NCI-H526 treated with DMSO at 0.1 percent for 48 hours (cell line): Measurements from ENCODE around the gene LIM2.

Experiments used
- DNase-seq: peaks from one replicate; lab custom pipeline; 2025; lab: John Stamatoyannopoulos, UW

Gene LIM2

DNA sequence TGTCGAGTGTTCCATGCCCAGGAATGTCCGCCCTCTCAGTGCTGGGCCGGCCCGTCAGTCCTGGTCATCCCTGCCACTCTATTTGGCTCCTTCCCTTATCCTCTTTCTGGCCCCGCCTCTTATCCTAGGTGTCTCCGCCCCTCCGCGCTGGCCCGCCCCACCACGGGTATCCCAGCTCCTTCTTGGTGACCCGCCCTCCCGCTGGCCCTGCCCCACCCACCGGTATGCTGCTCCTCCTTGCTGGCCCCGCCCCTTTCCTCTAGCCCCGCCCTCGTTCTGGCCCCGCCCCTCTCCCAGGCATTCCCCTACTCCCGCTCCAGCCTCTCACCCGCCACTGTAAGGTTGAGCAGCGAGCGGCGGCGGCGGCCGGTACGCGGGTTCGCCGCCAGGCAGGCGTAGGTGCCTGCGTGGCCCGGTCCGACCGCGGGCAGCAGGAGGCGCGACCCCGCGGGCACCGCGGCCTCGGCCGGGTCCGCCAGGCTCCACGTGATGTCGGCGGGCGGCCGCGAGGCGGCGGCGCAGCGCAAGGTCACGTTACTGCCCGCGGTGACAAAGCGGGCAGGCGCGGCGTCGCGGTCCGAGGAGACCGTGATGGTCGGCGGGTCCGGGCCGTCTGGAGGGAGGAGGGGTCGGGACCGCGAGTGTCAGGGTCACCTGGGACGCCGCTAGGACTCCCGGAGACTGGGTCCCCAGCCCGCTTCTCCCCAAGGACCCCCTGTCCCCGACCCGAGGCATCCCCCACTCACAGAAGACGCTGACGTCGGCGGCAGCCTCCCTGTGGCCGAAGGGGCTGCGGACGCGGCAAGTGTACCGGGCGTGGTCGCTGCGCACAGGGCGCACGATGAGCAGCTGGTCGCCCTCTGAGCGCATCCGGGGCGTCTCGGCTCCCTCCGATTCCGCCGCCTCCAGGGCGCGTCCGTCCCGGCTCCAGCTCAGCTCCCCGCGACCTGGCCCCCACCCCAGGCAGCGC is 47.8 kb downstream of the LIM2 start:
- DNase-seq = peak; percentile 89

DNA sequence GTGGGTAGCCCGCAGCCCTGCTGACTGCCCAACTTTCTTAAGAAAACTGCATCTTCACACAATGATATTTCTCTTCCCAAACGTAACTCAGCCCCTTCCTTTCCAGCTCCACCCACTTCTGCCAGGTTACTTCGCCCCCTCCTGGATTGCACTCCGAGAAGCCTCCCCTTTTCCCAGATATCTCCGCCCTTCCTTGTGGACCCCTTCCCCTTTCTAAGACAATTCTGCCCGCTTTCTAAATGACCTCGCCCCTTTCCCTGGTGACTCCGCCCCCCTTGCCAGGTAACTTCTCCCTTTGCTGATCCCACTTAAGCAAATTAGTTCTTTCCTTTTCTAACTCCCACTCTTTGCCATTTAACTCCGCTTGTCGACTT is 48.5 kb downstream of the LIM2 start:
- DNase-seq = no peak

DNA sequence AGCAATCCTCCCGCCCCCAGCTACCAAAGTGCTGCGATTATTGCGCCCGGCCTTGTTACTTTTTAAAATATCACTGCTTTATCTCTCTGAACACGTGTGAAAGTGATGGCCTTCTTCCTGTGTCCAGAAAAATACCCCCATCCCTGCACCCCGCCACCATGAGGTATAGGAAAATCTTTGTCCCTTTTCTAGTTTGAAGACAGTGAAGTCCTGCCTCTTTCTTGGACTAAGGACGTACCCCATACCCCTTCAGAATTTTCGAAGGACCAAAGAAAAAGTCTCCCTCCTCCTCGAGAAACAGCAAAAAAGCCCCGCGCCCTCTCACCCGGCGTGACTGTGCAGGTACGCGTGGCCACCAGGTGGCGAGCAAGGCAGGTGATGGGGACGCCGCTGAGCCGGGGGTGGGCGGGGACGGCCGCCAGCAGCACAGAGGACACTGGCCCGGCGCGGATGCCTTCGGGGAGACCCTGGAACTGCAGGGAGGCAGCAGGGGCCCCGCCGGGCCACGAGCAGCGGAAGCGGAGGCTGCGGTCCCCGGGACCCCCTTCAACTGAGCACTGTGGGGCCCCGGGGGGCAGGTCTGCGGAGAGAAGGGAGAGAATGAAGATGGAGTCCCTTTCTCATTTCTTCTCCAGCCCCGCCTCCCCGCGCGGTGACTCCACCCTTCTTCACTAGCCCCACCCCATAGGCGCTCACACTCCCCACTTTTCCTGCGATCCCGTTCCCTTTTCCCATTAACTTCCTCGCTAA is 49.0 kb downstream of the LIM2 start:
- peak; percentile 76 for DNase-seq

DNA sequence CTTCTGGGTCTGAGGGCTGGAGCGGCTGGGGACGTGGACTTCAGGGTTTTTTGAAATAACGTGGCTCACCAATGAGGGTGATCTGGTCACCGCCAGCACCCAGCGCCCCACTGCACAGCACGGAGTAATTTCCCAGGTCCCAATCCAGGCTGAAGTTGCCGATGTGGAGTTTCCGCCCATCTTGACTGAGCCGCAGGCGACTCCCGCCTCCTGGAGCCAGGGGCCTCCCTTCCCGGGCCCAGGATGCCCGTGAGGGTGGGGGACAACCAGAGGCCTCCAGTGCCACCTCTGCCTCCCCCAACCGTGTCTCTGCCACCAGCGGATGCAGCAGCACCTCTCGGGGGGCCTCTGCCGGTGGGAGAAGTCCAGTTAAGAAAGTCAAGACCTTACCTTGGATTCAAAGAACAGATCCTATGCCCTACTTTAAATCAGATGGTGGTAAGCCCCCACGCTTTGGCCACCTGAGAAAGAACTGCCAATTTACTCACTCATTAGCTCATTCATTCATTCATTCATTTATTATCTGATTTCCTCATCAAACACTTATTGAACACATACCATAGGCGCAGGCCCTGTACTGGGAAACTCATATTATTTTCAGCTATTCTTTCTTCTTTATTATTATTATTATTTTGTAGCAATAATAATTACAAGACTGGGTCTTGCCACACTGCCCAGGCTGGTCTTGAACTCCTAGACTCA is 49.8 kb downstream of the LIM2 start:
- no peak for DNase-seq

DNA sequence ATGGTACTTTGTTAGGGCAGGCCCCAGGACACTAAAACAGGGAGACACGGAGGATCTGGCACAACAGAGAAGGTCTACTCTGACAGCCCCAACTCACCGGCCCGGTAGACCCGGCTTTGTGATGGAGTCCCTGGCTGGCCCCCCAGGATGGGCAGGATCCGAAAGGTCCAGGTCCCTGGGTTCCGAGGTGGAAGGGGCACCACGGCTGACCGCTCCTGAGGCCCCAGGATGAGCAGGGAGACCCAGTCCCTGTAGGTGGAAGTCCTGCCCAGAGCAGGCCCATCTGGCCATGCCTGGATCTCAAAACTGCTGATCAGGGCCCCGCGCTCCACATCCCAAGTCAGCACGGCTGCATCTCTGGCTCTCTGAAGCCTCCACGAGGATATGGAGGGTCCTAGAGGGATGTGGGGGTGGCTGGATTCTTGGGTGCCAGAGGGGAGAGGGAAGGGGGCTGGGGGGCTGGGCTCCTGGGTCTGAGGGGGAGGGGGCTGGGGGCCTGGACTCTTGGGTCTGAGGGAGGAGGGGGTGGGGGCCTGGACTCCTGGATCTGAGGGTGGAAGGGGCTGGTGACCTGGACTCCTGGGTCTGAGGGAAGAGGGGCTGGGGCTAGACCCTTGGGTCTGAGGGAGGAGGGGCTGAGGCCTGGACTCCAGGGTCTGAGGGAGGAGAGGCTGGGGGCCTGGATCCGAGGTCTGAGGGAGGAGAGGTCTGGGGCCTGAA is 50.5 kb downstream of the LIM2 start:
- no peak for DNase-seq

DNA sequence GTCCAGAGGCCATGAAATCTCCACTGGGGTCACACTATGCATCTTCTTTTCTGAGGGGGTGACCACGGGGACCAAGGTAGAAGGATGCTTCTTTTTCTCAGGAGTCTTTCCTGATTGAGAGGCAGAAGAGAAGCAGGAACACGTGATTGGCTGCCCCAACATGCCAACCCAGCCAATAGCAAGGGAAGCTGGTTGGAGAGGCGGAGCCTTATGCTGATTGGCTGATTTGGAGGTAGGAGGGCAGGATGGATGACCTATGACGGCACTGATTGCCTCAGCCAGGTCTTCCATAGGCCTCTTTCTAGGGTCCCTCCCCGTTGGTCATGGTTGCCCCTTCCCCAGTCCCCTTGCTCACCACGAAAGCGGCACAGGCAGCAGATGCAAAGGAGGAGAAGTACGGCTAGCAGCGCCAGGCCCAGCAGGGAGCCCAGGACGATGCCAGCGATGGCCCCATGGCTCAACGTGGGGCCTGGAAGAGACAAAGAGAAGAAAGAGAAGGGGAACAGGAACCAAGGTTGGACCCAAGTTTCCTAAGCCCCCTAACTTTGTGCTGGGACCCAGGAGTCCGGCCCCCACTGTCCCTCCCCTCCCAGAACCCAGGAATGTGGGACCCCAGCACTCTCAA is 53.8 kb downstream of the LIM2 start:
- no peak for DNase-seq

DNA sequence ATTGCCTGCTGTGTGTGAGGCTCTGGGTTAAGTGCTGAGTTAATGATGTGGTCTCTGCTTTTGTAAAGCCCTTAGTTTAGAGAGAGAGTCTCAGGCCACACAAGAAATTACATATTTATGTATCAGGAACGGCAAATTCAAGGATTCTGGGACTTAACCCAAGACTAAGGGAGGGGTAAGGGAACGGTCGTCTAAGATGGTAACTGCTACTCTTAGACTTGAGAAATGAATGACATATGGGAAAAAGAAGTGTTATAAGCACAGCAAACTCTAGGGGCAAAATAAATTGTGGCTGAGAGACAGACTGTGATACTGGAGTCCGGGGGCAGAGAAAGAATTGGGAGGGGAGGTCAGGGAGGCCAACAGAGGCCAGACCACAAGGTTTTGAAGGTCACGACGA is 56.1 kb downstream of the LIM2 start:
- no peak for DNase-seq

DNA sequence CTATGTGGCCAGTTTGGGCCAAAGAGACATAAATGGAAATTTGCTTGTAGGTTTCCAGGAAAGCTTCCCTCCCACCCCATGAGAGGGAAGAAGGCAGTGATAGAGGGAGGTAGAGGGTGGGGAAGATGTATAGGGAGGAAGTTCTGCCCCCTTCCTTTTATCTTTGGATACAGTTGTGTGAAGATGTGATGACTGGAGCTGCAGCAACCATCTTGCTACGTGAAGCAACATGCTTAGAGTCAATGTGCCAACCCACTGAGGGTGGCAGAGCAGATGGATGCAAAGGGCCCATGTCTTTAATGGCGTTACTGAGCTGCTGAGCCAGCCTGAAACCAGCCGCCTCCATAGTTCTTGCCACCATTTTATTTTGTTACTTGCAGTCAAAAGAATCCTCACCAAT is 56.6 kb downstream of the LIM2 start:
- DNase-seq = no peak

DNA sequence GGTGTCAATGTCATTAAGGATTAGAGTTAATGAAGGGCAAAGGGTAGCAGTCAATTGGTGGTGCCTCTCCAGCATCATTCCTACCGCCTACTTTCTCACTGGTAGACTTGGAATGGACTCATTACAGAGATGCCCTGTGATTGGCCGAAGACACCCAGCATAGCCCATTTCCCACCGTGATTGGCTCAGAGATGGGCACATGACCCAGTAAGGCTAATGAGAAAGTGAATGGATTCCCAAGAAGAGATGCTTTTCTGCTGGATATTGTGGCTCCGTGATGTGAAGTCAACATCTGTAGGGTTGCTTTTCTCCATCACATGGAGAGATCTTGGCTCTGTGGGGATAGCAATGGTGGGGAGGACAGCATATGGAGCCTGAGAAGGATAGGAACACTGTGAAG is 57.4 kb downstream of the LIM2 start:
- no peak for DNase-seq
